ENCODE results near the gene GPR55.

DNA sequence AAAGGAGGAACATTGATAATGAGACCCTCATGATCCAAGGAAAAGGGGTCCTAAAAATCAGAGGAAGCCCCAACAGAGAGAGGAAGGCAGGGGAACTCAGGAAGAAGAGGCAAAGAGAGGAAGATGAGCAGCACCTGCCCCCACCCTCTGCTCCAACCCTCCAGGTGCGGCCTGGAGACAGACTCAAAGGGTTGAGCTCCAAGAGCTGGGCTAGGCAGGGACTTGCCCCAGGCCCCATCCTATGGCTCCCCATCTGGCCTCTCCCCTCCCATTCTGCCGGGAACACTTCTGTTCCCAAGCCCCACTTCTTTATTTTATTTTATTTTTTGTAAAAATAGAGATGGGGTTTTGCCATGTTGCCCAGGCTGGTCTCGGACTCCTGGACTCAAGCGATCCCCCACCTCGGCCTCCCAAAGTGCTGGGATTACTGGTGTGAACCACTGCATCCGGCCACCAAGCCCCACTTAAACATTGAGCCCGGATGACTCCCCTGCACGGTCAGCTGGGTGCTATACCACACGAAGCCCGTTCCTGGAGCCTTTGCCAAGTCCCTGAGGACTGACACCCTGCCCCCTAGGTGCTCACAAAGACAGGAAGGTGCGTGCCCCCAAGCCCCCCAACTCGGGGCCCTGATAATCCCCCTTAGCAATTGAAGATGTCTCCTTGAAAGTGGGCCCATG is 3.8 kb upstream of the GPR55 start:
- TF ChIP-seq, protein P1, sequence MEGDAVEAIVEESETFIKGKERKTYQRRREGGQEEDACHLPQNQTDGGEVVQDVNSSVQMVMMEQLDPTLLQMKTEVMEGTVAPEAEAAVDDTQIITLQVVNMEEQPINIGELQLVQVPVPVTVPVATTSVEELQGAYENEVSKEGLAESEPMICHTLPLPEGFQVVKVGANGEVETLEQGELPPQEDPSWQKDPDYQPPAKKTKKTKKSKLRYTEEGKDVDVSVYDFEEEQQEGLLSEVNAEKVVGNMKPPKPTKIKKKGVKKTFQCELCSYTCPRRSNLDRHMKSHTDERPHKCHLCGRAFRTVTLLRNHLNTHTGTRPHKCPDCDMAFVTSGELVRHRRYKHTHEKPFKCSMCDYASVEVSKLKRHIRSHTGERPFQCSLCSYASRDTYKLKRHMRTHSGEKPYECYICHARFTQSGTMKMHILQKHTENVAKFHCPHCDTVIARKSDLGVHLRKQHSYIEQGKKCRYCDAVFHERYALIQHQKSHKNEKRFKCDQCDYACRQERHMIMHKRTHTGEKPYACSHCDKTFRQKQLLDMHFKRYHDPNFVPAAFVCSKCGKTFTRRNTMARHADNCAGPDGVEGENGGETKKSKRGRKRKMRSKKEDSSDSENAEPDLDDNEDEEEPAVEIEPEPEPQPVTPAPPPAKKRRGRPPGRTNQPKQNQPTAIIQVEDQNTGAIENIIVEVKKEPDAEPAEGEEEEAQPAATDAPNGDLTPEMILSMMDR (IDR thresholded peaks at IDR 0.05), result no peak
- TF ChIP-seq POLR2A (IDR thresholded peaks at IDR 0.05), result no peak
